Stomach (tissue), 9 donors: ENCODE data around the gene SYT5. TPM values are rescaled to one million over a fixed set of nuclear protein-coding genes. Genes with fewer than 3 reads are reported as not detected.
A peak's percentile ranks its signal among the peaks of the same experiment; 100 is the strongest.
"Not testable (repeated sequence)": the region's sequence is repeated elsewhere in the genome, so short reads cannot be mapped to it uniquely, and the experiment has no call there.

ENCODE experiments used
- DNase-seq, 2 donors: peaks; one replicate each; pipeline versions ENCODE4 v3.0.0 to v3.0.0-alpha.2; 2013 to 2019
- H3K27ac ChIP-seq, 5 donors: fragments of 200-600 bp in 4 of 5; sonication (generic) in 4 of 5; one replicate each; pipeline ENCODE4 v1.5.1; 2013 to 2019; ENCODE audit warnings: mild to moderate bottlenecking in 1 of 5, moderate library complexity in 1 of 5
- H3K27me3 ChIP-seq, 3 donors: fragments of 200-600 bp; sonication (generic); one replicate each; pipeline ENCODE4 v1.5.1; 2017 to 2019; ENCODE audit warnings: mixed run types in 1 of 3
- H3K36me3 ChIP-seq, 4 donors: fragments of 200-600 bp; sonication (generic); 1 replicate in 3 of 4; 2 replicates in 1 of 4; pipeline ENCODE4 v1.5.1; 2016 to 2019
- H3K4me1 ChIP-seq, 4 donors: fragments of 200-600 bp; sonication (generic); one replicate each; pipeline ENCODE4 v1.5.1; 2016 to 2019
- H3K4me3 ChIP-seq, 4 donors: fragments of 200-600 bp; sonication (generic) in 3 of 4; one replicate each; pipeline ENCODE4 v1.5.1; 2016 to 2019; ENCODE audit warnings: mild to moderate bottlenecking in 1 of 4
- H3K9me3 ChIP-seq, 4 donors: fragments of 200-600 bp; sonication (generic); one replicate each; pipeline ENCODE4 v1.5.1; 2016 to 2019
- EP300 ChIP-seq: sonication (generic); formaldehyde crosslinking; IDR thresholded peaks from one replicate; pipeline ENCODE4 v1.6.1; 2017; ENCODE audit warnings: antibody characterized with exemption
- POLR2A ChIP-seq, 4 donors: fragments of 450-650 bp; IDR thresholded peaks; one replicate each; pipeline ENCODE4 v1.6.1; 2016; ENCODE audit warnings: antibody characterized with exemption in 4 of 4, control low read depth in 2 of 4, mild to moderate bottlenecking in 1 of 4, moderate library complexity in 1 of 4
- POLR2AphosphoS5 ChIP-seq, 3 donors: sonication (generic); formaldehyde crosslinking; IDR thresholded peaks; one replicate each; pipeline ENCODE4 v1.6.1; 2016; ENCODE audit warnings: antibody characterized with exemption in 3 of 3
- WGBS, 5 donors: extraction: QIAGEN DNeasy Blood & Tissue Kit in 3 of 5; methylation state at CpG; one replicate each; pipeline versions ENCODE4 v1.1.5 to v1.1.7; 2013 to 2018; 5-methylcytosine and 5-hydroxymethylcytosine counted together
- intact Hi-C: fragments of 100-400 bp; cut with DNase I; formaldehyde crosslinking; loops from one replicate; pipeline ENCODE4 v1.15.1; 2023; ENCODE audit warnings: low total_unique reads
- polyA plus RNA-seq, 3 donors: library from polyadenylated mRNA; stranded (reverse); fragments of 200-250 nt; gene quantifications; one replicate each; pipeline ENCODE4 v1.2.3, GENCODE V29; 2013
- total RNA-seq, 5 donors: library from RNA; depleted of rRNA; stranded (reverse); fragments of >200 nt; gene quantifications; one replicate each; pipeline versions ENCODE4 v1.1.0 to v1.2.3, GENCODE V29; 2014 to 2016
- TF ChIP-seq, protein P1 (sequence below), 7 experiments: fragments of 450-650 bp in 4 of 7; fragments of 200-600 bp in 3 of 7; sonication (generic) in 3 of 7; IDR thresholded peaks; one replicate each; pipeline ENCODE4 v1.5.1; 2016 to 2019; ENCODE audit warnings: antibody characterized with exemption in 7 of 7, control low read depth in 2 of 7, mild to moderate bottlenecking in 1 of 7
- donor health status: healthy with polysubstance abuse.
- donor health status: Bipolar disorder and iron deficiency.
- donor health status: healthy.

The SYT5 gene
- total and polyA plus RNA-seq, 8 donors = 0.20 to 2.8 (median 1.8) TPM; not detected in 4

DNA sequence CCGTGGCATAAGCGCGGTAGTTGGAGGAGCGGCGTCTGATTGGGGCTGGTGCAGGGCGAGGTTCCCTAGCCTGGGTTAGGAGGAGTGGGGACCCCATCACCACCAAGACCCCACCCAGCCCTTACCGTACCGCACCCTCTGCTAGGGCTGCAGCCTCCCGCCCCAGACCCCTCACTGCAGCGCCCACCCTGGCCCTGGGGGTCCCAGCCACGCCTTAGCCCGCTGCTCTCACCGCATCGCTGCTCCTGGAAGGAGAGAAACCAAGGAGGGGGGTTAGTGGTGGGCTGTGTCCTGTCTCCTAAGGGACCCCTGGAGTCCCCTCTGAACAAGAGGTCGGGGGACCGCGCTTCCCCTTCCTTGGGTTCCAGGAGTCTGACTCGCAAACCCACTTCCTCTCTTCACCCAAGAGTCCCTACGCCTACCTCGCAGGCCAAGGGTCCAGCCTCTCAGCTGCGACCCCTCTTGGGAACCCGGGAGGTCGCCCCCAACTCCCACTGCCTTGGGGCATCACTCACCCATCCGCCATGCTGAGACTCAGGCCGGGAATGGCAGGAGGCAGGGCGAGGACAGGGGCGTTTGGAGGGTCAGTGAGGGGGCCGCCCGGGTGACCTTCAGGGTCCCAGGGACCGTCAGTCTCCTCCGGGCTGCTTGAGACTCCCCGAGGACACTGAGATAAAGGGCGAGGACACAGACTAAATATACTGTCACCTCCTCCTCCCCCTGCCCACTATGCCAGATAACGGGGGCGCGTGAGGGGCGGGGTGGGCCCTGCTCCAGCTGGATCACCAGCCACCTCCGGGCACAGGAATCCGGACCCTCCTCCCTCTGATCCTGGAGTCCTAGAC, 22.8 kb downstream of the SYT5 start, which contains the start of gene TNNI3:
Gene TNNI3 (minus strand): TSS at position 669 of the 845 bp plus-strand sequence. CDS start 143 bp downstream, at position 526.
- peak in 1 of 2 donors; percentile 7 for DNase-seq
- intact Hi-C loops = no loop called here
- Histone ChIP-seq H3K27me3 (peaks cover 25 to 97% (median 63%) of the 10 kb centered on the region in 3 donors), H3K27ac (no peak within 1 kb of the TSS), H3K4me3 (peak within 1 kb of the TSS in 1 of 4 donors; percentile 22), H3K4me1 (peaks cover 0 to 32% (median 18%) of the 10 kb centered on the region in 4 donors), H3K36me3 (no peaks in the 10 kb centered on the region), H3K9me3 (no peaks in the 10 kb centered on the region)
- WGBS, 5 donors = 29 to 35% (median 29%) methylated on average over 8 to 39 of the region's 39 CpGs
- TF ChIP-seq, protein P1, sequence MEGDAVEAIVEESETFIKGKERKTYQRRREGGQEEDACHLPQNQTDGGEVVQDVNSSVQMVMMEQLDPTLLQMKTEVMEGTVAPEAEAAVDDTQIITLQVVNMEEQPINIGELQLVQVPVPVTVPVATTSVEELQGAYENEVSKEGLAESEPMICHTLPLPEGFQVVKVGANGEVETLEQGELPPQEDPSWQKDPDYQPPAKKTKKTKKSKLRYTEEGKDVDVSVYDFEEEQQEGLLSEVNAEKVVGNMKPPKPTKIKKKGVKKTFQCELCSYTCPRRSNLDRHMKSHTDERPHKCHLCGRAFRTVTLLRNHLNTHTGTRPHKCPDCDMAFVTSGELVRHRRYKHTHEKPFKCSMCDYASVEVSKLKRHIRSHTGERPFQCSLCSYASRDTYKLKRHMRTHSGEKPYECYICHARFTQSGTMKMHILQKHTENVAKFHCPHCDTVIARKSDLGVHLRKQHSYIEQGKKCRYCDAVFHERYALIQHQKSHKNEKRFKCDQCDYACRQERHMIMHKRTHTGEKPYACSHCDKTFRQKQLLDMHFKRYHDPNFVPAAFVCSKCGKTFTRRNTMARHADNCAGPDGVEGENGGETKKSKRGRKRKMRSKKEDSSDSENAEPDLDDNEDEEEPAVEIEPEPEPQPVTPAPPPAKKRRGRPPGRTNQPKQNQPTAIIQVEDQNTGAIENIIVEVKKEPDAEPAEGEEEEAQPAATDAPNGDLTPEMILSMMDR (IDR thresholded peaks at IDR 0.05) = no peak
- TF ChIP-seq POLR2A (IDR thresholded peaks at IDR 0.05) = no peak
- TF ChIP-seq POLR2AphosphoS5 (IDR thresholded peaks at IDR 0.05) = no peak

- peak; percentile 65 to 78 for DNase-seq
- no peak overlapping the region for H3K27ac ChIP-seq
- H3K4me1 ChIP-seq = peaks cover 0 to 32% (median 18%) of the 10 kb centered on the region in 4 donors
- no peaks in the 10 kb centered on the region for H3K36me3 ChIP-seq
- intact Hi-C loops = no loop called here
- 3 to 11% (median 4%) methylated on average over 40 to 52 of the region's 52 CpGs for WGBS, 5 donors
- peaks cover 18 to 92% (median 55%) of the 10 kb centered on the region in 3 donors for H3K27me3 ChIP-seq
- no peaks in the 10 kb centered on the region for H3K9me3 ChIP-seq
- H3K4me3 ChIP-seq = peak overlapping the region in 3 of 4 donors; percentile 7 to 22 (median 22)
- TF ChIP-seq EP300 = no peak
- TF ChIP-seq POLR2AphosphoS5 (IDR thresholded peaks at IDR 0.05) = no peak
- no peak for TF ChIP-seq POLR2A (IDR thresholded peaks at IDR 0.05)
- TF ChIP-seq, protein P1 (IDR thresholded peaks at IDR 0.05) = no peak
These were observed 23.7 kb downstream of the SYT5 start for GRCh38 chr19:55156202-55157063.

DNA sequence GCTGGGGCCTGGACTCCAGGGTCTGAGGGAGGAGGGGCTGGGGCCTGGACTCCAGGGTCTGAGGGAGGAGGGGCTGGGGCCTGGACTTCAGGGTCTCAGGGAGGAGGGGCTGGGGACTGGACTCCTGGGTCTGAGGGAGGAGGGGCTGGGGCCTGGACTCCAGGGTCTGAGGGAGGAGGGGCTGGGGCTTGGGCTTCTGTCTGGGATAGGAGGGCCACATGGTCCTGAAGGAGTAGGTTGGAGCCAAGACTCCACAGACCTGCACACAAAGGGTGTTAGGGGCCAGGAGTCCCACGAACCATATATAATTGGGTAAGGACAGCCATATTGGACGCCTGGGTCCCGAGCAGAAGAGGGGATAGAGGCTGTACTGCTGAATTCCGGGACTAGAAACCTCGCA, 24.3 kb downstream of the SYT5 start:
- Histone ChIP-seq H3K27me3 (peaks cover 12 to 92% (median 48%) of the 10 kb centered on the region in 3 donors), H3K4me1 (peaks cover 0 to 29% (median 17%) of the 10 kb centered on the region in 4 donors), H3K4me3 (peak overlapping the region in 2 of 4 donors; percentile 22)
- intact Hi-C loops, DNase-seq, H3K27ac ChIP-seq, H3K9me3 ChIP-seq, H3K36me3 ChIP-seq: not testable (repeated sequence)
- WGBS, 5 donors = 0 to 15% (median 7%) methylated on average over 5 of the region's 5 CpGs

GRCh38 chr19:55153652-55154264, 26.3 kb downstream of the SYT5 start:
- 84 to 90% (median 87%) methylated on average over 12 of the region's 12 CpGs for WGBS, 5 donors
- Histone ChIP-seq H3K4me3 (no peak overlapping the region), H3K4me1 (peaks cover 0 to 15% (median 12%) of the 10 kb centered on the region in 4 donors), H3K9me3 (no peaks in the 10 kb centered on the region), H3K36me3 (no peaks in the 10 kb centered on the region), H3K27ac (no peak overlapping the region), H3K27me3 (peaks cover 9 to 92% (median 51%) of the 10 kb centered on the region in 3 donors)
- DNase-seq = no peak
- TF ChIP-seq, protein P1 (IDR thresholded peaks at IDR 0.05) = no peak
- TF ChIP-seq POLR2AphosphoS5 (IDR thresholded peaks at IDR 0.05) (no peak), POLR2A (IDR thresholded peaks at IDR 0.05) (no peak)
- intact Hi-C loops = no loop called here
